HPDE6-E6E7 (cell line): Measurements from ENCODE around the gene OVAAL.
"Not testable (repeated sequence)": the region's sequence is repeated elsewhere in the genome, so short reads cannot be mapped to it uniquely, and the experiment has no call there.

Experiments
- DNase-seq: peaks from one replicate; pipeline ENCODE4 v3.0.0; 2011; ENCODE audit warnings: missing footprints; ENCODE audit errors: extremely low spot score

Gene OVAAL

GRCh38 chr1:180540697-180541594, 17.8 kb upstream of the OVAAL start:
- DNase-seq: no peak

DNA sequence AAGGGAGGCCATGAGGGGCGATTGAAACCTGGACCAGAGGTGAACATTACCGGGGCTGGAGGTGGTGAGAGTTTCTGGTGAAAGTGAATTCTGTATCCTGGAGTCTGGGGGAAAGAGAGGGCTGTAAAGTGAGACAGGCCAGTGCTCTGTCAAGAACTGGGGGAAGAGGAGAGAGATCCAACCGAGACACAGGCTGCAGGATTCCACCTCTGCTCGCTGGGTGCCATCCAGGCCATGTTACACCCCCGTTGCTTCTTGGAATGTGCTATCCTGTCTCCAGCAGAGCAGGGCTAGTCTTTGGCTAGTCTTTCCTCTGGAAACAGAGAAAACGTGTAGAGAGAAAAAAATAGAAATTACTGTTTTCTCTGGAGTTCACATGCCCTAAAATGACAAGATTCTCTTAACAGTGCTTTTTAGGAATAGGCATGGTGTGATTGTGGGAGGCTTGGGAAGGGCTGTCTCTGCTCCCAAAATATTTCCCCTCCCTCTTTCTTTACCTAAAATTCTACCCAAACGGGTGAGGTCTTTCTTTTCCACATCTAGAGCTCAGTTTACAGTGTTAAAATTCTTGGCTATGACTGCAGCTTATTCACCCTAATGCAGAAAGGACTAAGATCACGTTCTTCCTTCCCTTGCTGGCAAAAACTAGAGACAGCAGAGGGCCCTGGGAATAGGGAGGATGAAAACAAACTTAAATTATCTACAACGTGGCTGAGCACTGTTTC, 16.5 kb upstream of the OVAAL start:
- DNase-seq: no peak

GRCh38 chr1:180542838-180543145, 16.0 kb upstream of the OVAAL start:
- no peak for DNase-seq

DNA sequence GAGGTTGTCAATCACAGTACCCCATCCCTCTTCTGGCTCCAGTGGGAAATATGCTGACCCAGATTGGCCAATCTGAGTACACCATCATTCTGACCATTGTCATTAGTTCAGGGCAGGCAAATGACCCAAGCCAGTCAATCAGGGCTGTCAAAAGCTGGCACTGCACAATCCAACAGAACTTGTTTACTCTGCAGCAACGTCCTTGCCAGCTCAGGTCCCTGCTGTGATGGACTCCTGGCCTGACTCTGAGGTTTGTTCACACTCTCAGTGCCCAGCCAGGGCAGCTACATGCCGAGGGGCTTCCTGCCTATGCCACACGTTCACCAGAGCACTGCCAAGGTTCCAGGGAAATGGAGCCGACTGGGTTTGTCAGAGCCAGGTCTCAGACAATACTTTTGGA, 14.7 kb upstream of the OVAAL start:
- DNase-seq: no peak

GRCh38 chr1:180545991-180546390, 12.8 kb upstream of the OVAAL start:
- no peak for DNase-seq

DNA sequence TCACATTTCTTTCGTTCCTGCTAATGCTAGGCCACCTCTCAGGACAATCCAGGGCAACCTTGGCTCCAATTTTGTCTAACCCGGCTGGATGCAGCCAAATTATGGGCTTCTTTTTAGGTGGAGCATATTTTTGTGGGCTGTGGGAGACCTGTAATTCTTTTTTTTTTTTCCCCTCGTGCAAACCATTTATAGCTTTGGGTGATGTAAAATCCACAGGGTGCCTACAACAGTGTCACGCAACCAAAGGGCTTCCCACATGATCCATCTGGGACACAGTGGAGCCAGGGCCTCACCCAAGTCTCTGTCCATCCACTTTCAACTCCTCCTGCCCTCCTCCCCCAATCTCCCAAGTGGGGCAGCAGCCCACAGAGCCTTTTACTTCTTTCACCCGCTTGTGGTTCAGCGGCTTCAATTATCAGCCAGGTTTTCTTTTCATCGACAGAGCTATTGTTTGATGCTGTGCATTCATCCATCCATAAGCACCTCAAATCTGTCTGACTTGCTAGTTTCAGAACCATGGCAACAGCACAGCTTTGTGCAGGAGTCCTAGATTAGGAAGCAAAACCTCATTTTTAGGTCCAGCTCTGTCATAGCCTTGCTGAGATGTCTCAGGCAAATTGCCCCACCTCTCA, 10.0 kb upstream of the OVAAL start:
- DNase-seq: no peak

DNA sequence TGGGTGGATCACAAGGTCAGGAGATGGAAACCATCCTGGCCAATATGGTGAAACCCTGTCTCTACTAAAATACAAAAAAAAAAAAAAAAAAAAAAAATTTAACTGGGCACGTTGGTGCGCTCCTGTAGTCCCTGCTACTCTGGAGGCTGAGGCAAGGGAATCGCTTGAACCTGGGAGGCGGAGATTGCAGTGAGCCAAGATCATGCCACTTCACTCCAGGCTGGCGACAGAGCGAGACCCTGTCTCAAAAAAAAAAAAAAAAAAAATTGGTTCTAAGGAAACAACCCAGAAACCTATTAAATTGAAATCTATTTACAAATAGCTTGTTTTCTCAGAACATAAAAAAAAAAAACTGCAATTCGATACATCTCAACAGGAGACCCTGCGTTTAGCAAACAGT, 9.0 kb upstream of the OVAAL start:
- DNase-seq: not testable (repeated sequence)

- no peak for DNase-seq
These were observed 8.5 kb upstream of the OVAAL start for GRCh38 chr1:180550241-180550640.

DNA sequence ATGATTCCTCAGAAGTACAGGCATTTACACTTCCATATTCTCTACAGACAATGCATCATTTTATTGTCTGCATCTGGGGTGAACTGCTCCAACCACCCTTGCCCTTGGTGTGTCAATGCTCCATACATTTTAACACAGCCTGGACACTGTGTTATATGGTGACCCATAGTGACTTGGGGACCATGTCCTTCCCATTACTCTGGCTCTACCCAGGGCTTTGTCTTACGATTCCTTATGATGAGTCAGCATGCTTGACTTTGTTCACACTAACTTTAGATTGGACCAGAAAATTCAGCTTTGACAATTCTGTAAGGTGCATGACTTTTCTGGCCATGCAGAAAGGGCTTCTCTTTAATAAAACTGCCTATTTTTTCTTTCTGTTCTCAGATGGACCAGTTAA, 6.8 kb upstream of the OVAAL start:
- no peak for DNase-seq

DNA sequence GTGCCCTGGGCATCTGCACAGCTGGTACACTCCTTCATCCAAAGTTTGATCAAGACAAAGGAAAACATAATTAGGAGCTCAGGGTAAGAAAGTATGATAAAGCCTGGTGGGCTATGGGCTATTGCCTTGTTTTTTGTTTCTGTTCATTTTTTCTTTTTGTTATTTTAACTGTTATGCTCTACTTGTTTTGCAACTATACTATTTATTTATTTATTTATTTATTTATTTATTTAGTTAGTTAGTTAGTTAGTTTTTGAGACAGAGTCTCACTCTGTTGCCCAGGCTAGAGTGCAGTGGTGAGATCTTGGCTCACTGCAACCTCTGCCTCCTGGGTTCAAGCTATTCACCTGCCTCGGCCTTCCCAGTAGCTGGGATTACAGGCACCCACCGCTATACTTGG, 5.7 kb upstream of the OVAAL start:
- DNase-seq: not testable (repeated sequence)

DNA sequence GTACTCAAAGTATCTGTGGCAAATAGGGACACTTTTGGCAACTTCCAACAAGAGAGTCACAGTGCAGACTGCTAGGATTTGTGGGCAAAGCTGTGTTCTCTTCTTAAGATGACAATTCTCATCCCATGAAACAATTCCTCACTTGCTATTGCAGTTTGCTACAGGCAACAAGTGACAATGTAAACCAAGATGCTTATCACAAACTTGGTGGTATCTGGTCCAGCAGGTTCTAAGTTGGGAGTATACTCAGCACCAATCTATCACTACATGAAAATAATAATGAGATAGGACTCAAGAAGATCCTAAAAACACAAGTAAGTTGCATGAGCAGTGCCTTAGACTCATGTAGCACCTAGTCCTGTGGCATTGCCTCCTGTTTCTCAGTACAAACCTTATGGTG, 3.4 kb upstream of the OVAAL start:
- DNase-seq: no peak

GRCh38 chr1:180560200-180560867, 1.6 kb downstream of the OVAAL start:
- no peak for DNase-seq

- DNase-seq: no peak
These were observed 2.3 kb downstream of the OVAAL start for GRCh38 chr1:180560868-180561600.

DNA sequence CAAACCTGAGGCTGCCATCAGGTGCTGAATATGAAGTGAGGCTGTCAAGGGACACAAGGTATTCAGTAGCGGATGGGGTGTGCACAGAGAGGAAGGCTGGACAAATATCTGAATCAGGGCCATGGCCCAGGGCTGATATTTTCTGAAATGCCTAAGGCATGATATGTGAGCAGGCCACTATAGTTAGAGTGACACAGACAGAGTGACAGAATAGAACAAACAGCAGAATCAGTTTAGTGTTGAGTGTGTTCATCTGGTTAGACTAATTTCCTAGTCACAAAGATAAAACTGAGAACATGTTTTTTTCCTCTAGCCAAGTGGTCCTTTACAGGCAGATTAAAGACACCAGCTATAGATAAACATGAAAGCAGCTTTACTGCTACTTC, 3.9 kb downstream of the OVAAL start:
- no peak for DNase-seq

DNA sequence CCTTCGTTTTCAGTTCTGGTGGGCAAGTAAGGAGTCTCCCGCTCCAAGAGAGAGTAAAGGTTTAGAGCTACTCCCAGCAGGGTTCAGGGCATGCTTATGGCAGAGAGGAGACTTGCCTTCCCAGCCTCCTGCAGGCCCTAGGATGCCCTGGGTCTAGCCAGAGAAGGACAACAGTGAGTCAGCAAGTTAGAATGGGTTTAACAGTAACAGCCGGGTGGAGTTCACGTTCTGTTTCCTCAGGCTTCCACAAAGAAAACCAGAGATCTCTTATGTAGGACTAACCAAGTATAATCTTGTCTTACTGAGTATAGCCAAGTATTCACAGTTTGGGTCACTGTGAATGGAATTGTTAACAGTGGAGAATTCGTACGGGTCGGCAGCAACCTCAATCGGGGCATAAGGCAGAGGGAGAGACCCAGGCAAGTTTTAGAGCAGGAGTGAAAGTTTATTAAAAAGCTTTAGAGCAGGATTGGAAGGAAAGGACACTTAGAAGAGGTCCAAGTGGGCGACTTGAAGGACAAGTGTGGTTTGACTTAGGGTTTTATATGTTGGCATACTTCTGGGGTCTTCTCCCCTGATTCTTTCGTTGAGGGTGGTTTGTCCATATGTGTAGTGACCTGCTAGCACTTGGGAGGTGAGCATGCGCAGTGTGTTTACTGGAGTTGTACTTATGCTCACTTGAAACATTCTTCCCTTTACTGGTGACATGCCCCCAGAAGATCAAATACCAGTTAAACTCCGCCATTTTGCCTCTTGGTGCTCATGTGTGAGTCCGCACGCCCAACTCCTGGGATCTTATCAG, 4.5 kb downstream of the OVAAL start:
- DNase-seq: peak; percentile 37

GRCh38 chr1:180565121-180565871, 6.5 kb downstream of the OVAAL start:
- no peak for DNase-seq

GRCh38 chr1:180566026-180566425, 7.3 kb downstream of the OVAAL start:
- DNase-seq: no peak

DNA sequence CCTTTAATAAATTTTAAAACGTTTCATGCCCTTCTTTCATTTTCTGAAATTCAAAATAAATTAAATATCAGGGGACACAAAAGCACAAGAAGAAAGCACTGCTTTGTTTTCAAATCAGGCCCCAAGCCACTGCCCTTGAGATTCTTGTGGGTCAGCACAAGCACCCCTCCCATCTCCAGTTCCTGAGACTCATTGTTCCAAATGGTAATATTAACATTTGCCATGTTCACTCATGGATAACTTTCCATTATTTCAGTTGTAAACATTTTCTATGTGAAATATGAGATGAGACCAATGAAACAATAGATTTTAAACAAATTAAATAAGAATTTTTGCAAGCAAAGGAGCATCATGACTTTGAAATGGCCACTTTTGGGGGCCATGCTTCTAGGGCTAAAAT, 7.7 kb downstream of the OVAAL start:
- no peak for DNase-seq

GRCh38 chr1:180567654-180568053, 8.9 kb downstream of the OVAAL start:
- DNase-seq: no peak

DNA sequence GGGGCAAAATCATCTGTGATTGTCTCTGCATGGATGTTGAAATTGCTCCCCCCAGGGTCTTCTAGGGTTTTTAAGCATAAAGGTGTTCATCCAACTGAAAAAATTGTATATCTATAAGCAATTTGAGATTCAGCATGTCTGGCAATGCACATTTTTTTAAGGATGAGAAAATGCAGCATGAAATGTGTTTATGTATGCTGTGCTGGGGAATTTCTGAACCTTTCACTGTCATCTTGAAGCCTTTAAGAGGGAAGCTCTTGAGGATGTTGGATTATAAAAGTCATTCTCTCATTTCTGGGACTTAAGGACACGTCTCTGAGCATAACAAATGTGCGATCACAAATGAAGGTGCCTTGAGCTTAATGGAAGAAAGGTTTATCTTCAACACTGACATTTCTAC, 9.4 kb downstream of the OVAAL start:
- DNase-seq: no peak
